Testis (tissue), 3 donors: Measurements from ENCODE around the gene CSF2. TPM values are rescaled to one million over a fixed set of nuclear protein-coding genes. Genes with fewer than 3 reads are reported as not detected.

ENCODE experiments used
- DNase-seq: peaks from one replicate; pipeline ENCODE4 v3.0.0-alpha.2; 2019
- H3K27ac ChIP-seq, 2 donors: fragments of 200-600 bp; sonication (generic); one replicate each; pipeline ENCODE4 v1.5.1; 2019
- H3K27me3 ChIP-seq: fragments of 200-600 bp; sonication (generic); one replicate; pipeline ENCODE4 v1.5.1; 2019
- H3K36me3 ChIP-seq: fragments of 200-600 bp; sonication (generic); one replicate; pipeline ENCODE4 v1.5.1; 2017; ENCODE audit warnings: low read depth; ENCODE audit errors: missing control alignments
- H3K4me1 ChIP-seq: fragments of 200-600 bp; sonication (generic); one replicate; pipeline ENCODE4 v1.5.1; 2019
- H3K4me3 ChIP-seq, 2 donors: fragments of 200-600 bp; sonication (generic); one replicate each; pipeline ENCODE4 v1.5.1; 2017 to 2019
- H3K9me3 ChIP-seq: fragments of 200-600 bp; sonication (generic); one replicate; pipeline ENCODE4 v1.5.1; 2017
- CTCF ChIP-seq, 3 experiments: fragments of 450-650 bp in 2 of 3; fragments of 200-600 bp in 1 of 3; sonication (generic) in 1 of 3; IDR thresholded peaks; one replicate each; pipeline ENCODE4 v1.5.1; 2016 to 2019; ENCODE audit warnings: antibody characterized with exemption in 3 of 3, mild to moderate bottlenecking in 2 of 3, moderate library complexity in 1 of 3
- POLR2A ChIP-seq: fragments of 450-650 bp; IDR thresholded peaks from one replicate; pipeline ENCODE4 v1.6.1; 2017; ENCODE audit warnings: antibody characterized with exemption, mild to moderate bottlenecking, moderate library complexity
- WGBS, 2 donors: methylation state at CpG; one replicate each; pipeline ENCODE4 v1.1.5; 2018; 5-methylcytosine and 5-hydroxymethylcytosine counted together
- intact Hi-C: fragments of 100-400 bp; cut with DNase I; formaldehyde crosslinking; loops from one replicate; pipeline ENCODE4 v1.15.1; 2023; ENCODE audit warnings: low total_unique reads
- polyA plus RNA-seq: library from polyadenylated mRNA; stranded (reverse); fragments of 350-450 nt; fragmentation: Illumina TruSeq; extraction: RNeasy Lipid Tissue Mini Kit (QIAGEN cat#74804); gene quantifications from one replicate; pipeline ENCODE4 v1.2.3, GENCODE V29; 2014; ENCODE audit warnings: low read depth, low replicate concordance; ENCODE audit not compliant: insufficient read depth
- total RNA-seq, 2 donors: library from RNA; depleted of rRNA; stranded (reverse); fragments of >200 nt; gene quantifications; one replicate each; pipeline ENCODE4 v1.2.3, GENCODE V29; 2016

CSF2 gene
- total and polyA plus RNA-seq, 3 donors from 2014 or later = not detected

GRCh38 chr5:132074091-132074771 lies 642 bp downstream of the CSF2 start:
- H3K4me3 ChIP-seq = no peak overlapping the region
- no peak for DNase-seq
- intact Hi-C loops = no loop called here

GRCh38 chr5:132074772-132075718 lies 1.5 kb downstream of the CSF2 start:
- H3K9me3 ChIP-seq = no peaks in the 10 kb centered on the region
- H3K4me1 ChIP-seq = no peaks in the 10 kb centered on the region
- DNase-seq = no peak
- WGBS, 2 donors = 84 to 85% methylated on average over 8 to 16 of the region's 16 CpGs
- intact Hi-C loops = no loop called here
- H3K36me3 ChIP-seq = no peaks in the 10 kb centered on the region
- H3K27me3 ChIP-seq = no peaks in the 10 kb centered on the region
- H3K4me3 ChIP-seq = no peak overlapping the region
- TF ChIP-seq CTCF (IDR thresholded peaks at IDR 0.05) (no peak), POLR2A (no peak)
- no peak overlapping the region for H3K27ac ChIP-seq

More at GRCh38 chr5:132074091-132074771, 642 bp downstream of the CSF2 start:
- TF ChIP-seq POLR2A (no peak), CTCF (IDR thresholded peaks at IDR 0.05) (no peak)
- WGBS, 2 donors = 95 to 100% methylated on average over 3 to 7 of the region's 7 CpGs
- no peak overlapping the region for H3K27ac ChIP-seq
- H3K9me3 ChIP-seq = no peaks in the 10 kb centered on the region
- no peaks in the 10 kb centered on the region for H3K4me1 ChIP-seq
- no peaks in the 10 kb centered on the region for H3K36me3 ChIP-seq
- H3K27me3 ChIP-seq = no peaks in the 10 kb centered on the region

- intact Hi-C loops = no loop called here
- H3K4me1 ChIP-seq = no peaks in the 10 kb centered on the region
These were observed 2.1 kb downstream of the CSF2 start for GRCh38 chr5:132075719-132076077.

GRCh38 chr5:132076202-132076830 lies 2.7 kb downstream of the CSF2 start:
- no peaks in the 10 kb centered on the region for H3K9me3 ChIP-seq
- intact Hi-C loops = no loop called here
- no peaks in the 10 kb centered on the region for H3K4me1 ChIP-seq
- no peak overlapping the region for H3K4me3 ChIP-seq
- H3K27ac ChIP-seq = no peak overlapping the region
- no peaks in the 10 kb centered on the region for H3K27me3 ChIP-seq
- 81 to 91% methylated on average over 8 to 11 of the region's 11 CpGs for WGBS, 2 donors
- H3K36me3 ChIP-seq = no peaks in the 10 kb centered on the region
- DNase-seq = no peak
- TF ChIP-seq CTCF (IDR thresholded peaks at IDR 0.05) = no peak

More at GRCh38 chr5:132075719-132076077, 2.1 kb downstream of the CSF2 start:
- no peak for DNase-seq
- 97 to 98% methylated on average over 2 of the region's 2 CpGs for whole genome bisulfite sequencing, 2 donors
- Histone ChIP-seq H3K4me3 (no peak overlapping the region), H3K9me3 (no peaks in the 10 kb centered on the region), H3K27me3 (no peaks in the 10 kb centered on the region), H3K27ac (no peak overlapping the region), H3K36me3 (no peaks in the 10 kb centered on the region)
- TF ChIP-seq POLR2A = no peak
- TF ChIP-seq CTCF (IDR thresholded peaks at IDR 0.05) = no peak
